ENCODE results near the gene LRTM2.

LRTM2 gene

DNA sequence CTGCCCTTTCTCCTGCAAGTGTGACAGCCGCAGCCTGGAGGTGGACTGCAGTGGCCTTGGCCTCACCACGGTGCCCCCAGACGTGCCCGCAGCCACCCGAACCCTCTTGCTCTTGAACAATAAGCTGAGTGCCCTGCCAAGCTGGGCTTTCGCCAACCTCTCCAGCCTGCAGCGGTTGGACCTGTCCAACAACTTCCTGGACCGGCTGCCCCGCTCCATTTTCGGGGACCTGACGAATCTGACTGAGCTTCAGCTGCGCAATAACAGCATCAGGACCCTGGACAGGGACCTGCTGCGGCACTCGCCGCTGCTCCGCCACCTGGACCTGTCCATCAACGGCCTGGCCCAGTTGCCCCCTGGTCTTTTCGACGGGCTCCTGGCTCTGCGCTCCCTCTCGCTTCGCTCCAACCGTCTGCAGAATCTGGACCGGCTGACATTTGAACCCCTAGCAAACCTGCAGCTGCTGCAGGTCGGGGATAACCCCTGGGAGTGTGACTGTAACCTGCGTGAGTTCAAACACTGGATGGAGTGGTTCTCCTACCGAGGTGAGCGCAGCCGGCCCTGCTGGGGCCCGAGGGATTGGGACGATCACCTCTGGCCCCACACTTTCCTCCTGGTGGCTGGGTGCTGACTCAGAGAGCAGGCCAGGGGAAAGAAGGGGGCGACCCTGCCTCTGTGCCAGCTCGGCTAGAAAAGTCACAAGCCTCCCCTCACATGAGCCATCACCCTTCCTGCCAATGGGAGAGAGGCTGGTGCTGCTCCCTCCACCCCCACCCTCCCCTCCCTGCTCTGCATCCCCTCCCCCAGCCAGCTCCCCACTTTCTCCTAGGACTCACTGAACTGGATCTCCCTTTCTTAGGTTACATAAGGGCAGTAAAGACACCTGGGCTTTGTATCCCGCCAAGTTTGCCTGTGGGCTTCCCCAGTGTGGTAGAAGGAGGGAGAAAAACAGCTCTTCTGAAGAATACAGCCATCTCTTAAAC, 10.9 kb downstream of the LRTM2 start:
- DNase-seq: peak; percentile 18

- no peak for DNase-seq
These were observed 12.6 kb downstream of the LRTM2 start for GRCh38 chr12:1832801-1833595.

DNA sequence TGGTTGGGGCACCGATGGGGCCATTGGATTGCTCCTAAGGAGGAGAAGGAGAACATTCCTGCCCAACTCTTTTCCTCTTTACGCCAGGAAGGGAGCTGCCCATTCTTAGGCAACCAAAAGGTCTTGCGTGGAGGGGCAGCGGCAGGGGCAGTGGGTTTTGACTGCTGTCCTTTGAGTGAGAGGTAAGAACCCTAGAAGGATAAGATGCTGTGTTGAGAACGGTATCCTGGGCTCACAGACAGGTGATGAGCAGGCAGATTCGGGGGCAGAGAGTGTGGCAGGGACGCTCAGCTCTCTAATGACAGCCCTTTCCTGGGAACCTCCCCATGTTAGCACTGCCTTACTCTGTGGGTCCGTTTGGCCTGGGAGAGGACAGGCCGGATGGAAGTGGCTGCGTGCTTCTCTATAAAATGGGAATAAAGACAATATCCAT, 13.2 kb downstream of the LRTM2 start:
- DNase-seq: no peak

DNA sequence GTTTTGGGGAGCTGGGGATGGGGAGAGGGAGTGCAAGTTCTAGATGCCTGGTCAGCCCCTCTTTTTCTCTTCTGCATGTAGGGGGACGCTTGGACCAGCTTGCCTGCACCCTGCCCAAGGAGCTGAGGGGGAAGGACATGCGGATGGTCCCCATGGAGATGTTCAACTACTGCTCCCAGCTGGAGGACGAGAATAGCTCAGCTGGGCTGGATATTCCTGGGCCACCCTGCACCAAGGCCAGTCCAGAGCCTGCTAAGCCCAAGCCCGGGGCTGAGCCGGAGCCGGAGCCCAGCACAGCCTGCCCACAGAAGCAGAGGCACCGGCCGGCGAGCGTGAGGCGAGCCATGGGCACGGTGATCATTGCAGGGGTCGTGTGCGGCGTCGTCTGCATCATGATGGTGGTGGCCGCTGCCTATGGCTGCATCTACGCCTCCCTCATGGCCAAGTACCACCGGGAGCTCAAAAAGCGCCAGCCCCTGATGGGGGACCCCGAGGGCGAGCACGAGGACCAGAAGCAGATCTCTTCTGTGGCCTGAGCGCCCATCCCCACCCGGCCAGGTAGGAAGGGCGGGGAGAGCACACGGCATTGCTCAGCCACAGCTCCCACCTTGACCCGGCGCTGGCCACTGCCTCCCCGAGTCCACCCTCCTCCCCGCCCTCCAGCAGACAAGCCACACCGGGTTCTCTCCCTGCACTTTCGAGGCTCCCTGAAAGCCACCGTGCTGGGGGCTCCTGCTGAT, 14.0 kb downstream of the LRTM2 start:
- no peak for DNase-seq

DNA sequence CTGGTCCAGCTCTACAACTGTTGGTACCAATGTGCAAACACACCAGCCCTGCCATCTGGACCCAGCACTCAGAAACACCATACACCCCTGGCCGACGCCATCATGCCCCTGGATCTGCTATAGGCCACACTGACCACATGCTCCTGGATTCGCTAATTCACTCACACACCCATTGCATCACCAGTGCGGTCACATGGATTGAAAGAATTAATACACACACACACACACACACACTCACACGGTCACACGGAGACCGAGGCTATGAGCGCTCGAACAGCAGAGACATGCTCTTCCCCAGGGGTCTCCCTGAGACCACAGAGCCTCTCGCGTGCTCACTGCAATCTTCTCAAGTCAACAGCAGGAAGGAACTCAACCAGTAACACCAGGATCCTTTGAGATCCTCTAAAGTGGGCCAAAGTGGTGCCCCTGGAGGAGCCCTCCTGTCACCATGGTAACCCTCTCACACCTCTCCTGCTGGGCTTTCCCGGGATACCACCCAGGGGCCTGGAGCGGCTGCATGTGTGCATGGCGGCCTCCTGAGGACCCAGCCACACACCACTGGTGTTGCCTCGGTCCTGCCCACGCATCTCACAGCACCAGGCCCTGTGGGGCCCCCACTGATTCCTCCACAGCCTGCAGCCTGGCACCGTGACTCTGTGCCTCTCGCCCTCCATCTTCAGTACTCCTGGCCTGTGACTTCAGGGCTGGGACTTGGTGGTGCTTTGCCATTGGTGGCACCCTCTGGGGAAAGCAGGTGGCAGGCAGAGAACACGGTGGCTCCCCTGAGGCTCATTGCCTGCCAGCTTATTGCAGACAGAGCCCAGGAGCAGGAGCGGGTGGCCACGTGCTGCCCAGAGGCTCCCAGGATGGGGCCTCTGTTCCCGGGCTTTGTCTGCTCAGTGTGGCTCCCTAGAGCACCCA, 15.1 kb downstream of the LRTM2 start:
- no peak for DNase-seq

DNA sequence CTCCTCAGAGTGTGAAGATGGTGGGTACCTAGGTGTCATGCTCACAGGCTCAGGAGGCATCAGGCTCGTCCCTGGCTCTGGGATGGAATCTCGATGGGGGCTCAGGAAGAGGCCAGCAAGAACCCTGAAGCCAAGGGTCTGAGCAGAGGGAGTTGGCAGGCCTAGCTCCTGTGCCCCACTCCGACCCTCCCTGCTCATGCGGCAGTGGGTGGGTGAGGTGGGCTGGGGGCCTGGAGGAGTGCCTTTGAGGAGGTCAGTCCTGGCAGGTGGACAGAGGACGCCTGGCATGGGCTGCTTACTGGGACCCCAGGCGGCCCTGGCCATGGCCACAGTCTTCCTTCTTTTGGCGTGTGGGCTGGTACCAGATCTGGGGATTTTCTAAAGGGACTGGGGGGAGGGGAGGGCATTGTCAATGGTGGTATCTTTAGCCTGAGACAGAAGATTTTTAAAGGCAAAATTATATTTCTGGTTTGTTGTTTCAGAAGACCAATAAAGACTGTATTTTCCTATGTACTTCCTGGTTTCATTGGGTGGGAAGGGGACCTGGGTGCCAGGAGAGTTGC, 16.0 kb downstream of the LRTM2 start:
- no peak for DNase-seq

GRCh38 chr12:1836854-1837421, 16.6 kb downstream of the LRTM2 start:
- DNase-seq: no peak

- no peak for DNase-seq
These were observed 17.3 kb downstream of the LRTM2 start for GRCh38 chr12:1837541-1838204.

DNA sequence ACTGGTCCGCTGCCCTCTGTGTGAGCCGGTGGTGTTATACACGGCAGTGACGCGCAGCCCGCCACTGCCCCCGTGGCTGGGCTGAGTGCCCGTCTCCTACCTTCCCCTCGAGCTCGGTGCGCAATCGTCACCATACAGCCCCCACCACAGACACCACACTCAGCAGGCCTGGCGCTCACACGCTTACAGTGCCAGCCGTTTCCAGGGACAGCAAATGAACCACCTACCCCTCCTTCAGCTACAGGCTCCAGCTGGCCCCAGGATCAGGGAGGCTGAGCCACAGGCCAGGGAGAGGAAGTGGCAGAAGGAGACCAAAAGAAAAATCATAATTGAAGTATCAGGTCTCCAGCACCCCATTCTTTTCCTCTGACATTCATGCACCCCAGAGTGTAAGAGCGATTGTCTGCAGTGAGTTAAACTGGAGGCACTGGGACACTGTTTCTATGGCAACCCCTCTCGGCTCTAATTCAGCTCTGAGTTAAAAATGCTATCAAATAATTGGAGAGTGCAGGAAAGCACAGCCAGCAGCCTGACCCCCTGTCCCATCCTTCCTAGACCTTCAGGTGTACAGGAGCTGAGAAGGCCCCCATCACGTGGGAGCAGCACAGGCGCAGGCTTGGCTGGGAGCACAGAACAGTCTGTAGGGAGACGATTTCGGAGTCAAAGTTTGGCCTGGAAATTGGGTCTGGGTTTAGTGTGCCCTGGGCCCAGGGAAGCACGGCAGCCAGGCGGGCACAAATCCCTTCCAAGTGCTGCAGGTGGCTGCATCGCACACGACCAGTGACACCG, 18.0 kb downstream of the LRTM2 start:
- no peak for DNase-seq

DNA sequence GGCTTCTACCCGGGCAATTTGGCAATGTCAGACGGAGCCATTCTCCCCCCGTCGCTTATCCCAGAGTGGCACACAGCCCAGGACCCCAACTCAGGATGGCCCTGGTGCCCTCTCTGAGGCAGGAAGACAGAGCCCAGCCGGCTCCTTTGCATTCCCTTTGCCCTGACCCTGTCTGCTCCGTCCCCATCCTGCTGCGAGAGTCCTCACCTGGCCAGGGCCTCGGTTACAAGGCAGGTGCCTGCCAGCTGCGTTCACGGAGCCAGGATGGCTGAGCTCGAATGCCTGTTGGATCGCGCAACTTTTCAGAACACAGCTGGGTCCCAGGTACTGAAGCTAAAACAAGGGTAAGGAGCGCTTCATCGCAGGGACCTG, 18.6 kb downstream of the LRTM2 start:
- DNase-seq: no peak

DNA sequence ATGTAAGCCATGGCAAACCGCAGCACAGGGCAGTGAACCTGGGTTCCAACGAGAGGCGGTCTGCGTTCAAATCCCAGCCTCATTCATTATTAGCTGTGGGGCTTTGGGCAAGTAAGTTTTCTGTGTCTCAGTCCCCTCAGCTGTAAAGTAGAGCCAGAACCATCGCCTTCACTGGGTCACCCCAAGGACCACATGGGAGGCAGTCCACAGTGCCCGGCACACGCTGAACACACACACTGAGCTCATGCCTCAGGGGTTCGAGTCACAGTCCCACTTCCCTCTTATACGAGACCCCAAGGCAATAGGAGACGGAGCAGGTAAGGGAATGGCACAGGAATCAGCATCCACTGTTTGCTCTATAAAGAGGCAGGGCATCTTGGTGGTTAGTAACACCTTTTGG, 19.1 kb downstream of the LRTM2 start:
- DNase-seq: no peak

DNA sequence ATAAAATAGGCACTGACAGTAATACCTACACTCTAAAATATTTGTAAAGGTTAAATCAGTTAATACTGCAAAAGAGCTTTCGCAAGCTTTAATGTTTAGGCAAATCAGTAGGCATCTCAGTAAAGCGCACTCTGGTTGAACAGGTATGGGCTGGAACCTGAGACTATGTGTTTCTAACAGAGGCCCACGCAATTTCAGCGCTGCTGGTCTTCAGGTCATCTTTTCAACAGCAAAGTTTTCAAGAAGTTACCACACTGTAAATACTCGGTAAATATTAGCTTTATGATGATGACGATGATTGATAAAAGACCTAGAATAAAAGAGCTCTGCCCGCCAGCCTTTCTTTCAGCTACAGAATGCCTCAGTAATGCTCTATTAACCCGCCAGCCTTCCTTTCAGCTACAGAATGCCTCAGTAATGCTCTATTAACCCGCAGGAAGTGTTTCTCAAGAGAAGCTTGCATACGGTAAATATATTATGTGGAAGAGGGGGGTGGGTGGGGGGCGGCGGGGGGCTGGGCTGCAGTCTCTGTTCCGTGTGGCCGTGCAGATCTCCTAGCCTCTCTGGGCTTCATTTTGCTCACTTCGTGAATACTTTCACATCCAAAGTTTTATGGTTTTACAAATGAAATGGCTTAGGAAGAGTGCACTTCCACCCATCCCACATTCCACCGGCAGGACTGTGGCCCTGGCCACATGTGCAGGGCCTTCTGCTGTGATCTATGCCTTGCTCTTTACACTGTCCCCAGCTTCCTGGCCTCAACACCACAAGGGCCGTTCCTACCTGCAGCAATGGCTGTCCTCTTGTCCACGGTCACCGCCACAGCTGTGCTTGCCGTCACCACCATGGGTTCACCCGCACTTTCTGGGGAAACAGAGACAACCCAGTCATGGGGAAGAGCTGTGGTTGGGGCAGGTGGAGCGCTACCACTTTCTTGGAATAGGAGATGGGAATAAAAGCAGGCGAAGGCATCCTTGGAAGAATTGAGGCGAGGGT, 19.9 kb downstream of the LRTM2 start:
- no peak for DNase-seq

- DNase-seq: no peak
These were observed 20.6 kb downstream of the LRTM2 start for GRCh38 chr12:1840981-1841425.

DNA sequence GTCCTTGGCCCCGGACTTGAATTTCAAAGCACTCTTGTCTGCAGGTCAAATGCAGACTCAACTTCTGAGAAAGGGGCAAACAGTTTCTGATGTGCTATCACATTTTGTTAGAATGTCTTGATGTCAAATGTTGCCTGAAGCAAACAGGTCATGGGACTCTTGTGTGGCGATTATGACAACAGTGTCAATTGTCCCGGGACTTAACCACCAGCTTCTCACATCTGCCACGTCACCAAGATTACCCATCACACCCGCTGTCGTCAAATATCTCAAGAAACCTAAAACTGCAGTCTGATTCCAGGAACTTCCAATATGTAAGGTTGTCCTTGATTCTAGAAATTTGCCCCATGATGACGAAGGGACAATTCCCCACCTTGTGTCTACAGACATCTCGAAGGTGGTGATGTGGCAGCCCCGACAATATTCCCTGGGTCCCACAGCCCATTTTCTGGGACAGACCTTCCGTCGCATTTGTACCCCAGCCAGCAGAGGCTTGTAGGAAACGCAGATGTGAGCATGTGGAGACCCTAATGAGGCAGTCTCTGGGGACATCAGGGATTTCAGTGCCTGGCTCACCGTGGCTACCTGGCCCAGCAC, 21.3 kb downstream of the LRTM2 start:
- no peak for DNase-seq

DNA sequence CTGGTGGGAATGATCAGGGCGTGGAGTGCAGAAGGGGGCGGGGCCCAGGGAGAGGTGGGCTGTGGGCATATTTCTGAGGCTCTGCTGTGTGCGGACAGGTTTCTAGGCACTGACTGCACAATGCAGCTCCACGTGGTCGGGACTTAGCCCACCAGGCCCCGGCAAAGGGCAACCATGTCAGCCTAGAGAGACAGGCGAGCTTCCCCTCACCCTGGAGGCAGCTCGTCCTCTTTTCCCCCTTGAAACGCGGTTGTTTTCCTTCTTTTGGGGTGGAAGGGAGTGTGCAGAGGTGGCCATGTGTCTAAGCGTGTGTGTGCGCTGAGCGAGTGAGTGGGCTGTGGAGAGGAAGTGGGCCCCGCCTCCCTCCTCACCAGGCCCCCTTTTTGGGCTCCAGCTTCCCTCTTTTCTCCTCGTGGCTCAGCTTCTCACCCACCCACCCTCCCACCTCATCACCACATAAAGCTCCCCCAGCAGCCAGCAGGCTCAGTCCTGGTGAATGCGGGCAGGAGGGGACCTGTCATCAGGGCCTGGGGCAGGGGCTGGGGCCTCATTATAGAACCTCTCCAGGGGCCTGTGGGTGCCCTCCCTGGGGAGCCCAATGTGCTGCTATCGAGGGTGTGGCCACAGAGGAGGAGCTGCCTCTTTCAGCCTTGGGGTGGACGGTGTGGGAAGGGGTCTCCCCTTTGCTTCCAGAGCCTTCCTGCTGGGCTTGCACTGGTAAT, 22.0 kb downstream of the LRTM2 start:
- no peak for DNase-seq

GRCh38 chr12:1842905-1843640, 22.7 kb downstream of the LRTM2 start:
- no peak for DNase-seq

DNA sequence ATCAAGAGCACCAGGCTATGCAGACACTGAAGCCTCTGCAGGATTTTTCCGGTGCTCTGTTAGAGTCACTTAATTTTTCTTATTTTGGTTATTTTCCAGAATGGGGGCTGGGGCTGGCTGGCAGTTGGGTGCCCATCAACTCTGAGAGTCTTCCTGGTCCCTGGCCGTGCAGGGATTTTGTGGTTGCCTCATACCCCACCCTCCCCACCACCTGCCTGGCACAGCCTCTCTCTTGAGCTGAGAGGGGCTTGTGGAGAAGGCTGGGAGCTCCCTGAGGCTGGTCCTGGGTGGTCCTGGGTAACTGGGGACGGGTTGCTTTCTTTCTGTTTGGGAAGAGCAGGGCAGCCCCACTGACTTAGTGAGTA, 23.3 kb downstream of the LRTM2 start:
- DNase-seq: no peak

Data from amniotic stem cell (primary cell).